GM18499 (cell line): ENCODE data around the gene CDK5.

Experiments used
- ATAC-seq: cut with Tn5 transposase; IDR thresholded peaks from one replicate; pipeline ENCODE4 v1.9.1; 2021; ENCODE audit warnings: moderate number of reproducible peaks; ENCODE audit not compliant: insufficient read depth, unreplicated experiment

CDK5 gene

DNA sequence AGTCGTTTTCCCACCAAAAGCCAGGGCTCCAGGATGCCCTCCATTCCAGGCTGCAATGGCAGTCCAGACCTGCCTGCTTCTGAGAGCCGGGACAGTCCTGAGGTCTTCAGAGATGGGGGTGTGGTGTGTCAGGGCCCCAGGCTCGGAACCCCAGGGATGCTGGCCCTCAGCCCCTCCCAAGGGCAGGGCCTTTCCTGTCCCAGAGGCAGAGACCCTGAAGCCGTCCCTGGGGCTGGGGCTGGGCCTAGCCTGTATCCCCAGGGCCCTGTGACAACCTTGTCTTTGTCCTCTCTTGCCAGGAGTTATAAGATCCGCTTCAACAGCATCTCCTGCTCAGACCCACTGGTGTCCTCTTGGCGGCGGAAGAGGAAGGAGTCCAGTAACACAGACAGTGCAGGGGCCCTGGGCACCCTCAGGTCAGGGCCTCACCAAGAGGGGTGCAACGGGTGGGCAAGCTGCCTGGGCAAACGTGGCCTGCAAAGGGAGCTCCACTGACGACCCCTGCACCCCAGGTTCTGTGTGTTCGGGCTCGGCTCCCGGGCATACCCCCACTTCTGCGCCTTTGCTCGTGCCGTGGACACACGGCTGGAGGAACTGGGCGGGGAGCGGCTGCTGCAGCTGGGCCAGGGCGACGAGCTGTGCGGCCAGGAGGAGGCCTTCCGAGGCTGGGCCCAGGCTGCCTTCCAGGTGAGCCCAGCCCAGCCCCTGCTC is 51.0 kb downstream of the CDK5 start:
- ATAC-seq = no peak

DNA sequence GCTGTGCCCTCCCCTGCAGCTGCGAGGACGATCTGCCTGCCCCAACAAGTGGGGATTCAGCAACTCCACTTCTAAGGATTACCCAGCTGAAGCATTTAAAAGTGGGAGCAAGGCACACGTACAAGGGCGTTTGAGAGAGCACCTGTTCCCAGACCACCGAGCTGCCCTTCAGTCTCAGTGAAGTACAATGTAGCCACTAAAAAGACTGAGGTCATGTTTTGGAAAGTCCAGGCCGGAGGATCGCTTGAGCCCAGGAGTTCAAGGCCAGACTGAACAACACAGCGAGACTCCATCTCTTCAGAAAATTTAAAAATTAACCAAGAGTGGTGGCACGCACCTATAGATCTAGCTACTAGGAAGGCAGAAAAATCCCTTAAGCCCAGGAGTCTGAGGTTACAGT is 52.1 kb downstream of the CDK5 start:
- no peak for ATAC-seq
